ENCODE measurements around the gene CARTPT. TPM values are rescaled to one million over a fixed set of nuclear protein-coding genes. Genes with fewer than 3 reads are reported as not detected.

The CARTPT gene
- total and polyA plus RNA-seq, 10 of the 15 experiments (the other 5 are each of a cell fraction or from before 2014, with no cell fraction given) = not detected

GRCh38 chr5:71752441-71753190, 33.5 kb downstream of the CARTPT start:
- FAIRE-seq = no peak
- ChIA-PET RAD21 (ENCODE audit: unreplicated experiment) (no interaction called here), SMC1A (ENCODE audit: uncharacterized antibody, unreplicated experiment) (interaction anchor here (1.0 kb wide), 1 partner anchor 10 kb away, joined by 3 read pairs; no protein-coding TSS in a partner anchor), POLR2A (no interaction called here), CTCF (no interaction called here)
- Histone ChIP-seq H4K20me1 (ENCODE audit: control insufficient read depth, insufficient read depth) (no peaks in the 10 kb centered on the region), H3K9me3 (replicated peaks; ENCODE audit: control insufficient read depth, insufficient read depth, low read length) (no peaks in the 10 kb centered on the region), H3K36me3 (ENCODE audit: control insufficient read depth in 2 of 2, insufficient read depth in 2 of 2, low read length in 1 of 2) (no peaks in the 10 kb centered on the region), H3K4me3 (no peak overlapping the region), H3K27ac (ENCODE audit: control insufficient read depth, insufficient read depth) (no peak overlapping the region), H3K4me2 (ENCODE audit: control insufficient read depth, insufficient read depth) (no peak overlapping the region), H3K9ac (ENCODE audit: control insufficient read depth, insufficient read depth, low read length) (no peak overlapping the region), H3K79me2 (ENCODE audit: control insufficient read depth, insufficient read depth, low read length) (no peaks in the 10 kb centered on the region), H3K27me3 (replicated peaks in 1 of 2; ENCODE audit: control insufficient read depth in 2 of 2, insufficient read depth in 2 of 2, low read length in 1 of 2) (no peaks in the 10 kb centered on the region), H2AFZ (ENCODE audit: control insufficient read depth, low read depth, low read length) (no peak overlapping the region), H3K4me1 (ENCODE audit: control insufficient read depth, insufficient read depth, low read length) (no peaks in the 10 kb centered on the region)
- no peak for DNase-seq (ENCODE audit: low read depth, low spot score)
- intact Hi-C loops (cut with micrococcal nuclease; ENCODE audit: unreplicated experiment) (loop anchor here (10.0 kb wide), 1 partner anchor 208 kb away; no protein-coding TSS in a partner anchor), in situ Hi-C loops (cut with MboI) (loop anchor here (5.0 to 25.0 kb wide), 2 partner anchors 90 to 270 kb away; no protein-coding TSS in a partner anchor)
- 59% methylated on average over 4 of the region's 4 CpGs for WGBS (ENCODE audit: insufficient coverage, insufficient replicate concordance, low lambda C conversion rate, missing lambda C conversion rate)
- ATAC-seq = no peak
- BruUV-seq (replicated peaks) = no TSS peak
- TF ChIP-seq BRCA1 (IDR thresholded peaks at IDR 0.05; ENCODE audit: low read depth, low read length) (no peak), CBX3 (IDR thresholded peaks at IDR 0.05; ENCODE audit: borderline replicate concordance, low read depth) (no peak), CREB1 (IDR thresholded peaks at IDR 0.05; ENCODE audit: low read depth) (no peak), EGR1 (IDR thresholded peaks at IDR 0.05; ENCODE audit: borderline replicate concordance in 1 of 2, low read depth in 2 of 2, low read length in 2 of 2) (no peak), BCL3 (IDR thresholded peaks at IDR 0.05; ENCODE audit: borderline replicate concordance, insufficient read depth, low read depth, low read length, poor library complexity, severe bottlenecking) (no peak), CBFB (IDR thresholded peaks at IDR 0.05; ENCODE audit: low read depth) (no peak), TCF3 (IDR thresholded peaks at IDR 0.05; ENCODE audit: borderline replicate concordance, insufficient read depth, low read depth, low read length) (no peak), POLR2A (IDR thresholded peaks at IDR 0.05; ENCODE audit: low read depth, low read length) (no peak), IRF4 (IDR thresholded peaks at IDR 0.05; ENCODE audit: low read depth, low read length) (no peak), FOXM1 (IDR thresholded peaks at IDR 0.05; ENCODE audit: low read depth, low read length) (no peak)

Data from GM12878 (cell line).